OCI-LY3 (cell line): ENCODE measurements around the gene CKB.

Experiments
- CTCF ChIP-seq: fragments of 200-600, 300-600 bp; sonication (generic); IDR thresholded peaks from 2 replicates; pipeline ENCODE4 v1.5.1; 2014; ENCODE audit warnings: antibody characterized with exemption, low read length, low read depth
- EZH2phosphoT487 ChIP-seq: fragments of 200-600 bp; shearing (Covaris generic); IDR thresholded peaks from 2 replicates; pipeline ENCODE4 v1.6.1; 2018; ENCODE audit warnings: antibody characterized with exemption, mixed run types, low read depth

DNA sequence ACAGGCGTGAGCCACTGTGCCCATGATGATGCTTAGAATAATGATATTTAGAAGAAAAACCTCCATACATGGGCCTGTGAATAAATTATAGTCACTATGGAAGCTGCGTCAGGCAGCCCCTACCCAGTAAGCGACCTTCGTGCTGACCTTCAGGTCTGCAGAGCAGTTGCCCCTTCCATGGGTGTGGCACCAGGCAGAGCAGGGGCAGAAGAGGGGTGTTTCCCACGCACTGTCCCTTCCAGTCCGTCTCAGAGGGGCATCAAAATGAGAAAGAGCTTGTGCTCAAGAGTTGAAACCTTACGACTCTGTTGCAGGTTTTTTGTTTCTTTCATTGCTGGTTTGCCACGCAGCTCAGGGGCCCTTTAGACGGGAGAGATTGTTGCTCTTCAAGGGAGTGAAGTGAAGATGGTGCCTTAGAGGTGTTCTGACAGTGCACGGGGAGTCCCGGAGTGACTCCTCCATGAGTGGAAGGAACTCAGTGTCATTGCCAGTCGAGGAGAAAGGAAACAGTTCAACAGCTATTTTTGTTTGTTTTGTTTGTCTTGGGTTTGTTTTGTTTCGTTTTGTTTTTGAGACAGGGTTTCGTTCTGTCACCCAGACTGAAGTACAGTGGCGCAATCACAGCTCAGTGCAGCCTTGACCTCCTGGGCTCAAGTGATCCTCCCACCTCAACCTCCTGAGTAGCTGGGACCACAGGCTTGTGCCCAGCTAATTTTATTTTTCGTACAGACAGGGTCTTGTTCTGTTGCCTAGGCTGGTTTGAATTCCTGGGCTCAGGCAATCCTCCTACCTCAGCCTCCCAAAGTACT, 13.9 kb downstream of the CKB start:
- no peak for TF ChIP-seq CTCF
- no peak for TF ChIP-seq EZH2phosphoT487
